Measurements from ENCODE around the gene TUBGCP2.
"Not testable (repeated sequence)": the region's sequence is repeated elsewhere in the genome, so short reads cannot be mapped to it uniquely, and the experiment has no call there.

Gene TUBGCP2

GRCh38 chr10:133324857-133325260 is 16.2 kb upstream of the TUBGCP2 start:
- FAIRE-seq, result no peak

GRCh38 chr10:133324198-133324792 is 15.6 kb upstream of the TUBGCP2 start:
- no peak for FAIRE-seq

- not testable (repeated sequence) for FAIRE-seq
Observed at GRCh38 chr10:133322064-133322709, 13.5 kb upstream of the TUBGCP2 start.

- FAIRE-seq, result not testable (repeated sequence)
Observed at GRCh38 chr10:133320852-133321422, 12.3 kb upstream of the TUBGCP2 start.

- no peak for FAIRE-seq
Observed at GRCh38 chr10:133318494-133319127, 9.9 kb upstream of the TUBGCP2 start.

- FAIRE-seq, result no peak
Observed at GRCh38 chr10:133316732-133317131, 8.1 kb upstream of the TUBGCP2 start.

- no peak for FAIRE-seq
Observed at GRCh38 chr10:133316266-133316665, 7.6 kb upstream of the TUBGCP2 start.

- FAIRE-seq, result no peak
Observed at GRCh38 chr10:133315847-133316246, 7.2 kb upstream of the TUBGCP2 start.

GRCh38 chr10:133314911-133315310 is 6.2 kb upstream of the TUBGCP2 start:
- FAIRE-seq, result no peak

GRCh38 chr10:133313192-133313591 is 4.5 kb upstream of the TUBGCP2 start:
- no peak for FAIRE-seq

GRCh38 chr10:133312769-133313145 is 4.1 kb upstream of the TUBGCP2 start:
- no peak for FAIRE-seq

- no peak for FAIRE-seq
Observed at GRCh38 chr10:133312016-133312768, 3.5 kb upstream of the TUBGCP2 start.

GRCh38 chr10:133311570-133311969 is 2.9 kb upstream of the TUBGCP2 start:
- FAIRE-seq, result no peak

GRCh38 chr10:133310789-133311188 is 2.1 kb upstream of the TUBGCP2 start:
- no peak for FAIRE-seq

GRCh38 chr10:133310399-133310755 is 1.7 kb upstream of the TUBGCP2 start:
- no peak for FAIRE-seq

GRCh38 chr10:133309720-133310398 is 1.2 kb upstream of the TUBGCP2 start:
- no peak for FAIRE-seq

GRCh38 chr10:133309100-133309719 is 538 bp upstream of the TUBGCP2 start:
- FAIRE-seq, result no peak

- FAIRE-seq, result no peak
Observed at GRCh38 chr10:133307776-133308420, 774 bp downstream of the TUBGCP2 start.

- FAIRE-seq, result no peak
Observed at GRCh38 chr10:133306941-133307379, 1.7 kb downstream of the TUBGCP2 start.

GRCh38 chr10:133306097-133306476 is 2.6 kb downstream of the TUBGCP2 start:
- FAIRE-seq, result no peak

- no peak for FAIRE-seq
Observed at GRCh38 chr10:133303206-133303605, 5.5 kb downstream of the TUBGCP2 start.

GRCh38 chr10:133302230-133302629 is 6.4 kb downstream of the TUBGCP2 start:
- FAIRE-seq, result no peak
